Measurements from ENCODE around the gene TMF1. TPM values are rescaled to one million over a fixed set of nuclear protein-coding genes. Genes with fewer than 3 reads are reported as not detected.

TMF1 gene
- total RNA-seq, 1 experiment from 2014 or later: 8.9 TPM

DNA sequence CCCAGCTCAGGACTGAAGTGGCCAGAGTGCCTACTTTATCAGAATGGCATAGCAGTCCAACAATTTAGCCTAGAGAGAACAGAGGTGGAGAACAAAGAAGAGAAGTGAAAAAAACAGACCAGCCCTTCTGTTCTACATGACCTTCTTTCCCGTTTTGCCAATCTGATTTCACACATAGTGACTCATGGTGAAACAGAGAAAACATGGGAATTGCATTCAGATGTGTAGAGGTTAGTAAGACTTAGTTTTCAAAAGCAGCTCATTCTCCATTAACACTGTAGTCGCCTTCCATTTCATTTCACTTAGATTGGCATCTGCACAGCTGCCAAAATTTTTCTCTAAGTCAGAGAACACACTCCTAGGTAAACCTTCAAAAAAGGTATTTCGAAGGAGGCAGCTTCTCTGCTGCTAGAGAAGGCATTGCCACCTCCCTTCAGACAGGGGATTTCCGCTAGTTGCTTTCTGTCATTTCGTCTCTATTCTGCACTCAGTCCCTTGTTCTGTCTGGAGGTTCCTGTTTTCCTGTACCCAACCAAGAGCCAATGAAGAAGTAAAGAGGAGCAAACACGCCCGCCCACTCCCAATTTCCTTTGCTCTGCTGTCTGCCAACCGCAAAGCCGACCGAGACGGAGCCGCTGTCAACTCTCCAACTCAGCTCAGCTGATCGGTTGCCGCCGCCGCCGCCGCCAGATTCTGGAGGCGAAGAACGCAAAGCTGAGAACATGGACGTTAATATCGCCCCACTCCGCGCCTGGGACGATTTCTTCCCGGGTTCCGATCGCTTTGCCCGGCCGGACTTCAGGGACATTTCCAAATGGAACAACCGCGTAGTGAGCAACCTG is 32.4 kb upstream of the TMF1 start, which contains the start of gene ARL6IP5:
Gene ARL6IP5 (plus strand): TSS at position 612 of the 842 bp plus-strand sequence. CDS start 111 bp downstream, at position 723.
- peak; percentile 84 for DNase-seq

DNA sequence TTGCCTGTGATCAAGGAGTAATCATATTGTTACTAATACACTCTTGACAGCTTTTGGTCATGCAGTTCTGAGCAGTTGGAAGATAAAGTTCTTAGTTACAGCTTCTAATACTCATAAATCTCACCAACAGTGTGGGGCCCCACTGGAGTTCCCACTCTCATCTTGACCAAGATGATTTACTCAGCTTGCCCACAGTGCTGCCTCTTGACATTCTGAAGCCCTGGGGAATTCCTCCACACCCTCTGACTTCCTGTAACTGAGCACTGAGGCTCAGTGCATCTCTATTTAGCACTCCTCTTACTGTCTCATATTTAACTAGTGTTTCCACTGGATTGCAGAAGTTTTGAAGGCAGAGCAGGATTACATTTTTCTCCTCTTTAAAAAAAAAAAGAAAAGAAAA is 30.7 kb upstream of the TMF1 start:
- Histone ChIP-seq H3K4me3 (ENCODE audit: insufficient read depth, low read depth, low read length) (no peak overlapping the region), H3K36me3 (replicated peaks; ENCODE audit: control insufficient read depth, insufficient read depth, low read length) (no peaks in the 10 kb centered on the region), H3K27me3 (ENCODE audit: control insufficient read depth, insufficient read depth, low read length) (no peaks in the 10 kb centered on the region)
- DNase-seq: no peak

More for the DNA sequence above, 32.4 kb upstream of the TMF1 start, which contains the start of gene ARL6IP5:
- no peaks in the 10 kb centered on the region for H3K36me3 ChIP-seq (replicated peaks; ENCODE audit: control insufficient read depth, insufficient read depth, low read length)
- peak within 1 kb of the TSS; percentile 88 for H3K4me3 ChIP-seq (ENCODE audit: insufficient read depth, low read depth, low read length)
- no peaks in the 10 kb centered on the region for H3K27me3 ChIP-seq (ENCODE audit: control insufficient read depth, insufficient read depth, low read length)

- DNase-seq: no peak
- H3K36me3 ChIP-seq (replicated peaks; ENCODE audit: control insufficient read depth, insufficient read depth, low read length): no peaks in the 10 kb centered on the region
- no peak overlapping the region for H3K4me3 ChIP-seq (ENCODE audit: insufficient read depth, low read depth, low read length)
- no peaks in the 10 kb centered on the region for H3K27me3 ChIP-seq (ENCODE audit: control insufficient read depth, insufficient read depth, low read length)
Measured at GRCh38 chr3:69082361-69082760, 30.2 kb upstream of the TMF1 start.

GRCh38 chr3:69081583-69082262 is 29.6 kb upstream of the TMF1 start:
- H3K36me3 ChIP-seq (replicated peaks; ENCODE audit: control insufficient read depth, insufficient read depth, low read length): no peaks in the 10 kb centered on the region
- H3K4me3 ChIP-seq (ENCODE audit: insufficient read depth, low read depth, low read length): no peak overlapping the region
- DNase-seq: no peak
- H3K27me3 ChIP-seq (ENCODE audit: control insufficient read depth, insufficient read depth, low read length): no peaks in the 10 kb centered on the region

GRCh38 chr3:69080233-69080920 is 28.2 kb upstream of the TMF1 start, which contains the start of gene UBA3:
Gene UBA3 (minus strand): TSS chr3:69080365. CDS start chr3:69080353, 12 bp downstream.
- Histone ChIP-seq H3K27me3 (ENCODE audit: control insufficient read depth, insufficient read depth, low read length) (no peaks in the 10 kb centered on the region), H3K36me3 (replicated peaks; ENCODE audit: control insufficient read depth, insufficient read depth, low read length) (no peaks in the 10 kb centered on the region), H3K4me3 (ENCODE audit: insufficient read depth, low read depth, low read length) (peak within 1 kb of the TSS; percentile 81)
- peak; percentile 94 for DNase-seq

GRCh38 chr3:69079269-69080159 is 27.4 kb upstream of the TMF1 start:
- no peaks in the 10 kb centered on the region for H3K36me3 ChIP-seq (replicated peaks; ENCODE audit: control insufficient read depth, insufficient read depth, low read length)
- no peaks in the 10 kb centered on the region for H3K27me3 ChIP-seq (ENCODE audit: control insufficient read depth, insufficient read depth, low read length)
- peak; percentile 80 for DNase-seq
- peak overlapping the region; percentile 81 for H3K4me3 ChIP-seq (ENCODE audit: insufficient read depth, low read depth, low read length)

- Histone ChIP-seq H3K27me3 (ENCODE audit: control insufficient read depth, insufficient read depth, low read length) (no peaks in the 10 kb centered on the region), H3K36me3 (replicated peaks; ENCODE audit: control insufficient read depth, insufficient read depth, low read length) (no peaks in the 10 kb centered on the region; the same call in none of the 2 replicates), H3K4me3 (ENCODE audit: insufficient read depth, low read depth, low read length) (no peak overlapping the region)
- DNase-seq: no peak
Measured at GRCh38 chr3:69072928-69073327, 20.8 kb upstream of the TMF1 start.

DNA sequence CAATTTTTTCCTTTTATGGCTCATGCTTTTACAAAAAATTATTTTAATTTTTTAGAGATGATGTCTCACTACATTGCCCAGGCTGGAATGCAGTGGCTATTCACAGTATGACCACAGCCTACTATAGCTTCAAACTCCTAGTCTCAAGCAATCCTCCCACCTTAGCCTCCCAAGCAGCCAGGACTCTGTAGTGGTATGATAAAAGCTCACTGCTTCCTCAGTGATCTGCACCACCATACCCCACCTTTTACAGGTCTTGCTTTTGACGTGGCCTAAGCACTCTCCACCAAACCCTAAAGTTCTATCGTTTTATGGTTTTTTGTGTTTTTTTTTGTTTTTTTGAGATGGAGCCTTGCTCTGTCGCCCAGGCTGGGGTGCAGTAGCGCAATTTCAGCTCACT is 14.0 kb upstream of the TMF1 start:
- Histone ChIP-seq H3K4me3 (ENCODE audit: insufficient read depth, low read depth, low read length) (no peak overlapping the region), H3K27me3 (ENCODE audit: control insufficient read depth, insufficient read depth, low read length) (no peaks in the 10 kb centered on the region), H3K36me3 (replicated peaks; ENCODE audit: control insufficient read depth, insufficient read depth, low read length) (peaks cover 5% of the 10 kb centered on the region)
- DNase-seq: no peak

- no peak for DNase-seq
- H3K27me3 ChIP-seq (ENCODE audit: control insufficient read depth, insufficient read depth, low read length): no peaks in the 10 kb centered on the region
- H3K4me3 ChIP-seq (ENCODE audit: insufficient read depth, low read depth, low read length): no peak overlapping the region
- peaks cover 11% of the 10 kb centered on the region for H3K36me3 ChIP-seq (replicated peaks; ENCODE audit: control insufficient read depth, insufficient read depth, low read length)
Measured at GRCh38 chr3:69065318-69065964, 13.3 kb upstream of the TMF1 start.

DNA sequence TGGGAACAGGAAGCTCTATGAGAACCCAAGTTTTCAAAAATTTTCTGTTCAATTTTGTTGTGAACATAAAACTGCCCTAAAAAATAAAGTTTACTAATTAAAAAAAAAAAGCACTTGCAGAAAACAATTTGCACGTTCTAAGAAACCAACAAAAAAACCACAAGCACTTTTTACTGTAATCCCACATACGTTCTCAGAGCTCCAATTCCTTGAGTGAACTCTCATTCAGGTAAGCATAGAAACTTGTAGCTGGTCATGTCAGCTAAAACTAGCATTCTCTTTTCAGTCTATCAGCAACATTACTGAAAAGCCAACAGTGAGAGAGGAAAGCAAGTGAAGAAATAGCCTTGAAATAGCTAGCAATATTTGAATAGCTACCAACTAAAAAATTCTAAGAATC is 11.5 kb upstream of the TMF1 start:
- Histone ChIP-seq H3K36me3 (replicated peaks; ENCODE audit: control insufficient read depth, insufficient read depth, low read length) (peaks cover 15% of the 10 kb centered on the region), H3K27me3 (ENCODE audit: control insufficient read depth, insufficient read depth, low read length) (no peaks in the 10 kb centered on the region), H3K4me3 (ENCODE audit: insufficient read depth, low read depth, low read length) (no peak overlapping the region)
- DNase-seq: no peak

DNA sequence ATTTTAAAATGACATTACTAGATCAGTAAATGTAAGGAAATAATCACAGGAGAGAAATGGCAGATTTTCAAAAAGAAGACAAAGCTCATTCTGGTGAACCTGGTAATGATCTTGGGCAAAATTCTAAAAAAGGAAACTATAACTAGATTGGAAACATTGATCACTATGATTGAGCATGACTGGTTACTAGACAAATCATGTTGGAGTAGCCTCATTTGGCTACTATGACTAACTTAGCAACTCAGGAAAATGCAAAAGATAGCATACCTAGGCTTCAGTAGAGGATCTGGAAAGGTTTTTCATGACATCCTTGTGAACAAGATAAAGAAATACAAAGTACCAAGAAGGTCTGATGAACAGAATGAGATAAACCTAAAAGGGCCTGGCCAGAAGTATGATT is 7.6 kb upstream of the TMF1 start:
- Histone ChIP-seq H3K27me3 (ENCODE audit: control insufficient read depth, insufficient read depth, low read length) (no peaks in the 10 kb centered on the region), H3K36me3 (replicated peaks; ENCODE audit: control insufficient read depth, insufficient read depth, low read length) (peaks cover 23% of the 10 kb centered on the region), H3K4me3 (ENCODE audit: insufficient read depth, low read depth, low read length) (no peak overlapping the region)
- DNase-seq: no peak

DNA sequence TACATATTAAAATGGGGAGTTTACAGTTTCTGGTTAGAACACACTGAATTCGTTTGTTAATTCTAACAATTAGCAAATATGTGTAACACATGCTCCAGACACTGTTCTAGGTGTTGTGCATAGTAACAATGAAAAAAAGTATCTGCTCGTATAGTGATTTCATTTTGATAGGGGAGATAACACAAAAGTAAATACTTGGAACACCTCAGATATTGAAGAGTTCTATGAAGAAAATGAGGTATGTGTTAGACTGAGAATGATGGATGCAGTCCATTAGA is 6.8 kb upstream of the TMF1 start:
- H3K36me3 ChIP-seq (replicated peaks; ENCODE audit: control insufficient read depth, insufficient read depth, low read length): peaks cover 23% of the 10 kb centered on the region
- no peak for DNase-seq
- no peaks in the 10 kb centered on the region for H3K27me3 ChIP-seq (ENCODE audit: control insufficient read depth, insufficient read depth, low read length)
- H3K4me3 ChIP-seq (ENCODE audit: insufficient read depth, low read depth, low read length): no peak overlapping the region

- DNase-seq: no peak
- H3K4me3 ChIP-seq (ENCODE audit: insufficient read depth, low read depth, low read length): no peak overlapping the region
- peaks cover 23% of the 10 kb centered on the region for H3K36me3 ChIP-seq (replicated peaks; ENCODE audit: control insufficient read depth, insufficient read depth, low read length)
- no peaks in the 10 kb centered on the region for H3K27me3 ChIP-seq (ENCODE audit: control insufficient read depth, insufficient read depth, low read length)
Measured at GRCh38 chr3:69058180-69058946, 6.2 kb upstream of the TMF1 start.

All from H7 (cell line).